EL (cell line): ENCODE results near the gene TLR3.
"Not testable (repeated sequence)": the region's sequence is repeated elsewhere in the genome, so short reads cannot be mapped to it uniquely, and the experiment has no call there.

Experiments used
- DNase-seq: peaks from one replicate; pipeline ENCODE4 v3.0.0-alpha.2; 2016

TLR3 gene

DNA sequence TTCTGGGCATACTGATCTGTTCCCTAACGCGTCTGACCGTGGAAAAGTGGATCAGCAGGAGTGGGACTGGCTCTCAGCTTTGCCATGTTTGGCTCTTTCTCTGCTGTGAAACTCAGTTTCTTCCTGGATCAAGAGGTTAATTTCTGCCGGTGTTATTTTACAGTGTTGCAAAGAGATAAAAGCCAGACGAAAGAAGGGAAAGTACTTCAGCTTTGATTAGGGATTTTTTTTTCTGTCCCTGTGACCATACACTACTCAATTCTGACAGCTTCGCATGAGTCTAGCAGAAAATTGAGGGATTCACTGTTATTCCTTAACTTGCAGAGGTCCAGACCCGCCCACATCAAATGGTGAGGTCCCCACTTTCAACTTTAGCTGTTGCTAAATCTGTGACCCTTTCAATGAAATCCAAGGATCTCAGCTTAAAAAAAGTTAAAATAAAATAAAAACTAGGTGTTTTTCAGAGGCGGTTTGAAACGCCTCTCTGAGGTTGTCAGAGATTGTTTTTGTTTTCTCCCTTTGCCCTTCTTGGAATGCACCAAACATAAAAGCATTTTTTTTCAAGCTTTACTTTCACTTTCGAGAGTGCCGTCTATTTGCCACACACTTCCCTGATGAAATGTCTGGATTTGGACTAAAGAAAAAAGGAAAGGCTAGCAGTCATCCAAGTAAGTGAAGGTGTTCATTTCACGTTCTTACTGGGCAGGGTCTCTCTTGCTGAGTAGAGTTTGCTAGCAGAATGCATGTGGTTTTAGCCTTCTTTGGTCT lies at the start of gene TLR3:
TSS of gene TLR3 (plus strand) at position 576 of the 768 bp plus-strand sequence. CDS start 7,464 bp downstream, outside the sequence.
- peak; percentile 40 for DNase-seq

GRCh38 chr4:186019269-186019668 lies 49.7 kb upstream of the TLR3 start:
- DNase-seq: no peak

- no peak for DNase-seq
Measured at GRCh38 chr4:186020106-186020792, 48.7 kb upstream of the TLR3 start.

- DNase-seq: no peak
Measured at GRCh38 chr4:186020793-186021407, 48.1 kb upstream of the TLR3 start.

DNA sequence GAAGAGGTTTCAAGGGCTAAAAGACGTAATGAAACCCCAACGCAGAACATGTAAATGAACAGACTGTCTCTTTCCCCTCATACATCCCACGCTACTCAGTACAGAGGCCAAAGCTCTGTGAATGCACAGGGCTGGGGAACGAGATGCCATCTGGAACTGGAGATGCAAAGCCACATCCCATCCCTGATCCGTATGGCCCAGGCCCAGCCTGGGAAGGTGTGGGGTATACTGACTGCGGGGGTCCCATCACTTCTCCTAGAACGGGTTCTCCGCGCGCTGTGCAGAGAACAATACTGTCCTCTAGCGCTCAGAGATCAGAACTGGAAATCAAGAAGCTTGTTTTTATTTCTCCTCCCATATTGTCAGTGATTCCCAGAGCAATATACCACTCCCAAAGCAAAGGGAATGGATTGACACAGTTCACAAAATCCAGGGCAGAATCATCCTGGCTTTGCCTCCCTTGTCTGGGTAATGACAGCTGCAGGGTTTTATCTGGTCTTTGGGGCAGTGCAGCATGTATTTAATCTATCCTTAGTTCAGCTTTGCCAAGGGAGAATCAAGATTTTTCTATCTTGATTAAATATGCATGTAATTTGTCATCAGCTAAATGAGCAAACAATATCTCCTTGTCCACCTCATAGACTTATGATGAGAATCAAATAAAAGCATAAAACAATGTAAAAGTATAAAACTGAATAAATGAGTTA lies 47.3 kb upstream of the TLR3 start:
- DNase-seq: peak; percentile 32

GRCh38 chr4:186023975-186024374 lies 45.0 kb upstream of the TLR3 start:
- DNase-seq: no peak

DNA sequence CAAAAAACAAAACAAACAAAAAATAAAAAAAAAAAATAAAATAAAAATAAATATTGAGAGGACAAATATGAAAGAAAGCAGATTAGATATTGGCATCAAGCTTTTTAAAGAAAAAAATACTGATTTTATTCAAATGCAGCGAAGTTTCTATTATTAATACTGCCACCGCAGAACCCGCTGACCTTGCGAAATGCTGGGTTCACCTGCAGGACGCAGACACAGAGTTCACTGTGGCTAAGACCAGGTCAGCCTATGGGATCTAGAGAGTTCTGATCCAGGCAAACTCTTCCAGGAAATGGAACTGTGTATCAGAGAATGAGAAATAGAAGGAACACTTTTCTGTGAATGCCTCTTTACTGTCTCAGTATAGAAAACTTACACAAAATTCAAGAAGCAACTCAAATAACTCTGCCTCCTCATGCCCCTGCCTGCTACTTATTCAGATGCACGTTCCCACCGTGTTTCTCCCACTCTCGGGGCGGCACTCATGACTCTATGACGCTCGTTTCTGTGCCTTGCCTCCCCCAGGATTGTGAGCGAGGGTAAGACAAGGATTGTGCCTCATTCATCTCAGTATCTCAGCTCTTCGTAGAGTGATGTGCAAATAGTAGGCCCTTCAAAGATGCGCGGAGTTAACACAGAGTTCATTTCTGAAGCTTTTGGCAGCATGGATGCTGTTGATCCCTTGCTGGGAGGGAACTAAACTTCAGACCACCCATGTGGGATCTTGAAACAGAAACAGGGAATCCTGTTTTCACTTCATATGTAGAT lies 44.1 kb upstream of the TLR3 start:
- no peak for DNase-seq

DNA sequence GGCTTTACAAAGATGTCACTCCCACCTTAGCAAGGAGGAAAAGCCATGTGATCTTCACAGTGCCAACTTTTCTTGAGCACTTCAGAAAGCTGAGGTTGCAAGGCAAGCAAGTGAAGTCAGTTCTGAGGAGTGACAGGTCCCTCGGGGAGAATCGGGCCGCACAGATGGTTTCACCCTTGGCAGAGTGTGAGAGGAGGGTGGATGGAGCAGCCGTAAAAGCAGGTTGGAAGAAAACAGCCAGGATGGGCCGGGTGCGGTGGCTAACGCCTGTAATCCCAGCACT lies 43.6 kb upstream of the TLR3 start:
- no peak for DNase-seq

- DNase-seq: no peak
Measured at GRCh38 chr4:186027405-186027804, 41.6 kb upstream of the TLR3 start.

DNA sequence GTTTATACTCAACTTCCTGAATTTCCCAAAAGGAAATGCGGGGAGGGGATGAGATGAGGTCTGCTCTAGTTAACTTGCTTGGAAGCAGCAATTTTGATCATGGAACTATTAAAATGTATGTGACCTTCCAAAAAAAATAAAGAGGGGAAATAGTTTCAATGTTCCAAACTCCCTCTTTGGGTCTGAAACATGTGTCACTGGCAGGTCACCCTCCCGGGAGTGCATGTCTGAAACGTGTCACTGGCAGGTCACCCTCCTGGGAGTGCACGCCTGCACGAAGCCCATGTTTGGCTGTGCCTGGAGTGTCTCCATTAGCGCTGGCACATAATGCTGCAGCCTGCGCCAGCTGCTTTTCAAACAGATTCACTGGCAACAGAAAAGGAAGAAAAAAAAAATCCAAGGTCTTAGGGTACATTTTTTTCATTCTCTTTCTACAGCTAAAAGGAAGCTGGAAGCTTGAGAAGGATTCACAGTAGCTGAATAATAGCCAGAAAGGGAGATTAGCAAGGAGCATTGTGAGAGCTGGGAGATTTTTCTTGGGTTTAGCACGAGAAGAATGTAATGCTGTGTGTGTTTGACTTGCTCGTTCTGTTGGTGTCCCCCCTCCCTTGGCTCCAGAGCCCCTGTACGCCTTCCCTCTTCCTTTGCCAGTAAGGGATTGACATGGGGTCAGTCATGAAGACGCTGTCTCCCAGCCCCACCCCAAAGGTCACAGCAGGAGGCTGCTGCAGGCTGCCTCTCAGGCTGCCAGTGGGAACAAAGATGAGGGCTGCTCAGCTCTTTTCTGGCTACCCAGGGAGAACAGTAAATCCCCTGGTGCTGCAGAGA lies 39.2 kb upstream of the TLR3 start:
- no peak for DNase-seq

- DNase-seq: no peak
Measured at GRCh38 chr4:186030399-186030775, 38.6 kb upstream of the TLR3 start.

GRCh38 chr4:186030795-186031194 lies 38.2 kb upstream of the TLR3 start:
- no peak for DNase-seq

- DNase-seq: no peak
Measured at GRCh38 chr4:186032259-186032658, 36.7 kb upstream of the TLR3 start.

- DNase-seq: no peak
Measured at GRCh38 chr4:186033027-186033426, 35.9 kb upstream of the TLR3 start.

DNA sequence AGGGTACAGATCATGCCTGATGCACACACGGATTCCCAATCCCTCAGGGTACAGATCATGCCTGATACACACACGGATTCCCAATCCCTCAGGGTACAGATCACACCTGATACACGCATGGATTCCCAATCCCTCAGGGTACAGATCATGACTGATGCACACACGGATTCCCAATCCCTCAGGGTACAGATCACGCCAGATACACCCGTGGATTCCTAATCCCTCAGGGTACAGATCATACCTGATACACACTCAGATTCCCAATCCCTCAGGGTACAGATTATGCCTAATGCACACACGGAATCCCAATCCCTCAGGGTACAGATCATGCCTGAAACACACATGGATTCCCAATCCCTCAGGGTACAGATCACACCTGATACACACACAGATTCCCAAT lies 34.3 kb upstream of the TLR3 start:
- not testable (repeated sequence) for DNase-seq

- no peak for DNase-seq
Measured at GRCh38 chr4:186036976-186037581, 31.9 kb upstream of the TLR3 start.

DNA sequence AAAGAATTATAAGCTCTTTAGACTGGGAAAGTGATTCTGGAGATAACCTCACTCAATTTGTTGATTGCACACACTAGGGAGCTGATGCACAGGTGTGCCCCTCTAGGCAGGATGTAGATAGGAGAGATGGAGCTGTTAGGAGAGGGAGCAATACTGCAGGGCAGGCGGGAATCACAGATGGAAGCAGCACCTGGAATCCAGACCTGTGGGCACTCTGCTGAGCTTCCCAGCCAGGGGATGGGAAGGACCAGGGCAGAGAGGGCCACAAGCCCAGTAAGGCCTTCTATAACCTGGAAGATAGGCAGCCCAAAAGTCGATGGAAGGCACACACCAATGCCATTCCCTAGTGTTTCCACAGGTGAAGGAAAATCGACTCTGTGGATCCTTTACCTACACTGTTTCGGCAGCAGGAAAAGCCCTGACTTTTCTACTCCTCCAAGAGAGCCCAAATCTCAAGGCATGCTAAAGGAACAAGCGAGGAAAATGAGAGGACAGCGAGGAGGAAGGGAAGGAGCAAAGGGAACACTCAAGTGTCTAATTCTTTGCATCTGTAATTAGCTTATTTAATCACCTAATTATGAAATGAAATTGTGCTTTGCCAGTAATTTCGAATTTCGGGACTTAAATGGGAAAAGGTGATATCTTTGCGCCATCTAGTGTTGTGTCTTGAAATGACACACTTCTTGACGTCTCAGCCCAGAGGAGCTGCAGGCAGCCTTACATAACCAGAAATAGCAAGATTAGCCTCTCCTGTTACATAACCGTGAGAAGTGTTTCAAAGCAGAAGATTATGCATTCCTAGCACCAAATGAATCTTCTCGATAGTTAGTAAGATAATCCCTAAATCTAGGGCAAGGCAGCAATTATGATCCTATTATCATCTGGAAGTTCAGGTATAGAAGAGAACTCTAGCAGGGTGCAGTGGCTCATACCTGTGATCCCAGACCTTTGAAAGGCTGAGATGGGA lies 31.0 kb upstream of the TLR3 start:
- DNase-seq: peak; percentile 63

DNA sequence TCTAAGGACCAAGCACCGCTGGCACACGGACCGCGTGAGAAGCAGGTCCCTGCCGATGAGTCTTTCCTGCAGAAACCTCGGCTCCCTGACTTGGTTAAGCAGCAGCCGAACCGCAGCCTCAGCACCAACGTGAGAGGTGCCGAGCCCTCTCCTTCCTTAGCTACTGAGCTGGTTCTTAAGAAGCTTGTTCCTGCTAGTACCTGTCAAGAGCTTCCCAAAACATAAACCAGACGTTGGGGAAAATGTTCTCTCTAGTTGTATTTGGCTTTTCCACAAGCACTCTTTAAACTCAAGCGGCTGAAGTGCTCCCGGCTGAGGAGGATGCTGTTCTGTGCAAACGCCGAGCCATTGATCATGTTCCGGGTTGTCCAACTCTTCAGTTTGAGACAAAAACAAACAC lies 29.3 kb upstream of the TLR3 start:
- peak; percentile 3 for DNase-seq

GRCh38 chr4:186040316-186040715 lies 28.6 kb upstream of the TLR3 start:
- no peak for DNase-seq

- DNase-seq: not testable (repeated sequence)
Measured at GRCh38 chr4:186047501-186047900, 21.5 kb upstream of the TLR3 start.
